Measurements from ENCODE around the gene EXOG.

Gene EXOG

GRCh38 chr3:38472342-38472741 lies 23.8 kb upstream of the EXOG start:
- Histone ChIP-seq H3K27me3 (ENCODE audit: low read length) (no peaks in the 10 kb centered on the region), H3F3A (ENCODE audit: insufficient read depth) (no peaks in the 10 kb centered on the region), H3K9me3 (ENCODE audit: insufficient read depth, low read length) (peaks cover 15% of the 10 kb centered on the region; the same call in 1 of the 2 replicates), H3K9me2 (replicated peaks; ENCODE audit: insufficient read depth, low read length) (no peaks in the 10 kb centered on the region), H3K27ac (ENCODE audit: low read depth, low read length) (no peak overlapping the region), H3K4me3 (ENCODE audit: insufficient read depth, low read length, poor library complexity, severe bottlenecking) (no peak overlapping the region), H2AFZ (ENCODE audit: low read depth, low read length, severe bottlenecking) (no peak overlapping the region), H4K20me1 (ENCODE audit: low read depth, low read length) (no peaks in the 10 kb centered on the region), H3K4me2 (ENCODE audit: low read depth, low read length, poor library complexity, severe bottlenecking) (no peak overlapping the region), H3K36me3 (ENCODE audit: low read length) (0 out of 2 replicates have a peak, but pooled peaks cover 4% of the 10 kb centered on the region), H3K9ac (ENCODE audit: low read length) (no peak overlapping the region), H3K79me2 (ENCODE audit: insufficient read depth, low read length) (no peaks in the 10 kb centered on the region)
- TF ChIP-seq EZH2phosphoT487 (conservative IDR thresholded peaks at IDR 0.05; ENCODE audit: low read length), result no peak
- TF ChIP-seq CTCF (IDR thresholded peaks at IDR 0.05; ENCODE audit: insufficient read depth, low read length, poor library complexity, severe bottlenecking), result no peak

GRCh38 chr3:38473229-38473628 lies 22.9 kb upstream of the EXOG start:
- Histone ChIP-seq H3K27ac (ENCODE audit: low read depth, low read length) (no peak overlapping the region), H3K79me2 (ENCODE audit: insufficient read depth, low read length) (no peaks in the 10 kb centered on the region), H4K20me1 (ENCODE audit: low read depth, low read length) (no peaks in the 10 kb centered on the region), H3K9me2 (replicated peaks; ENCODE audit: insufficient read depth, low read length) (no peaks in the 10 kb centered on the region), H2AFZ (ENCODE audit: low read depth, low read length, severe bottlenecking) (no peak overlapping the region), H3K4me2 (ENCODE audit: low read depth, low read length, poor library complexity, severe bottlenecking) (no peak overlapping the region), H3K9me3 (ENCODE audit: insufficient read depth, low read length) (peaks cover 15% of the 10 kb centered on the region; the same call in 1 of the 2 replicates), H3K27me3 (ENCODE audit: low read length) (no peaks in the 10 kb centered on the region), H3K36me3 (ENCODE audit: low read length) (0 out of 2 replicates have a peak, but pooled peaks cover 4% of the 10 kb centered on the region), H3K9ac (ENCODE audit: low read length) (no peak overlapping the region), H3F3A (ENCODE audit: insufficient read depth) (no peaks in the 10 kb centered on the region), H3K4me3 (ENCODE audit: insufficient read depth, low read length, poor library complexity, severe bottlenecking) (no peak overlapping the region)
- TF ChIP-seq EZH2phosphoT487 (conservative IDR thresholded peaks at IDR 0.05; ENCODE audit: low read length), result no peak
- no peak for TF ChIP-seq CTCF (IDR thresholded peaks at IDR 0.05; ENCODE audit: insufficient read depth, low read length, poor library complexity, severe bottlenecking)

GRCh38 chr3:38474928-38475605 lies 21.1 kb upstream of the EXOG start:
- Histone ChIP-seq H4K20me1 (ENCODE audit: low read depth, low read length) (no peaks in the 10 kb centered on the region), H3K4me3 (ENCODE audit: insufficient read depth, low read length, poor library complexity, severe bottlenecking) (no peak overlapping the region), H3K27ac (ENCODE audit: low read depth, low read length) (no peak overlapping the region), H3K9me3 (ENCODE audit: insufficient read depth, low read length) (peaks cover 7% of the 10 kb centered on the region; the same call in 1 of the 2 replicates), H2AFZ (ENCODE audit: low read depth, low read length, severe bottlenecking) (no peak overlapping the region), H3K9ac (ENCODE audit: low read length) (no peak overlapping the region), H3K9me2 (replicated peaks; ENCODE audit: insufficient read depth, low read length) (no peaks in the 10 kb centered on the region), H3K27me3 (ENCODE audit: low read length) (no peaks in the 10 kb centered on the region), H3K79me2 (ENCODE audit: insufficient read depth, low read length) (no peaks in the 10 kb centered on the region), H3K4me2 (ENCODE audit: low read depth, low read length, poor library complexity, severe bottlenecking) (no peak overlapping the region), H3F3A (ENCODE audit: insufficient read depth) (no peaks in the 10 kb centered on the region), H3K36me3 (ENCODE audit: low read length) (0 out of 2 replicates have a peak, but pooled peaks cover 4% of the 10 kb centered on the region)
- TF ChIP-seq EZH2phosphoT487 (conservative IDR thresholded peaks at IDR 0.05; ENCODE audit: low read length) (no peak), CTCF (IDR thresholded peaks at IDR 0.05; ENCODE audit: insufficient read depth, low read length, poor library complexity, severe bottlenecking) (no peak)

All from SU-DHL-6 (cell line).